IMR-90 (cell line): ENCODE results near the gene ARHGAP15. TPM values are rescaled to one million over a fixed set of nuclear protein-coding genes. Genes with fewer than 3 reads are reported as not detected.

ENCODE experiments used
- ATAC-seq: fragments of 200-7000 bp; cut with Tn5 transposase; 2 replicates; pipeline ENCODE4 v1.9.1; 2020; ENCODE audit warnings: low read depth, mild to moderate bottlenecking, moderate library complexity
- BruUV-seq: library from RNA; stranded (reverse); fragments of 400-500 nt; replicated peaks from 2 replicates; lab custom pipeline; 2021; lab: Mats Ljungman, UMichigan
- CTCF ChIA-PET: fragments of 300-600 bp; formaldehyde crosslinking; extraction: SDS; loops from one replicate; lab custom pipeline; 2021; ENCODE audit warnings: antibody characterized with exemption; lab: Yijun Ruan, JAX
- POLR2A ChIA-PET: fragments of 300-600 bp; sonication (Branson Sonifier 250); formaldehyde crosslinking; loops from one replicate; lab custom pipeline; 2022; ENCODE audit warnings: antibody characterized with exemption; ENCODE audit not compliant: unreplicated experiment; lab: Charles Lee
- DNase-seq: peaks from one replicate; pipeline ENCODE4 v3.0.0; 2013
- H2AFZ ChIP-seq: replicated peaks from 2 replicates; pipeline ENCODE3; 2013; ENCODE audit warnings: low read length, mild to moderate bottlenecking; ENCODE audit not compliant: poor library complexity
- H2AK5ac ChIP-seq: 2 replicates; pipeline ENCODE4 v1.6.1; 2013; ENCODE audit warnings: low read depth, low read length, inconsistent platforms
- H2AK9ac ChIP-seq: replicated peaks from 2 replicates; pipeline ENCODE3; 2013; ENCODE audit warnings: mild to moderate bottlenecking, low read depth, low read length, moderate library complexity; ENCODE audit not compliant: poor library complexity
- H2BK120ac ChIP-seq: 2 replicates; pipeline ENCODE4 v1.6.1; 2013; ENCODE audit warnings: low read depth, low read length, inconsistent platforms
- H2BK15ac ChIP-seq: 3 replicates; pipeline ENCODE4 v1.6.1; 2013; ENCODE audit warnings: low read depth, low read length, inconsistent platforms
- H2BK20ac ChIP-seq: 2 replicates; pipeline ENCODE4 v1.6.1; 2013; ENCODE audit warnings: low read depth, mild to moderate bottlenecking, inconsistent platforms, low read length, moderate library complexity
- H2BK5ac ChIP-seq: 2 replicates; pipeline ENCODE4 v1.6.1; 2013; ENCODE audit warnings: mild to moderate bottlenecking, low read depth, low read length, inconsistent platforms; ENCODE audit not compliant: poor library complexity, severe bottlenecking
- H3K14ac ChIP-seq: replicated peaks from 2 replicates; pipeline ENCODE4 v1.6.1; 2013; ENCODE audit warnings: low read depth, low read length, inconsistent platforms
- H3K18ac ChIP-seq: 2 replicates; pipeline ENCODE4 v1.6.1; 2013; ENCODE audit warnings: low read depth, low read length, control low read depth
- H3K23ac ChIP-seq: 2 replicates; pipeline ENCODE4 v1.6.1; 2013; ENCODE audit warnings: low read depth, low read length, inconsistent platforms
- H3K27ac ChIP-seq: 2 replicates; pipeline ENCODE4 v1.5.1; 2013; ENCODE audit warnings: mild to moderate bottlenecking, control low read depth, low read length; ENCODE audit not compliant: insufficient read depth
- H3K27me3 ChIP-seq: 2 replicates; pipeline ENCODE4 v1.6.1; 2013; ENCODE audit warnings: low read length; ENCODE audit not compliant: control insufficient read depth, insufficient read depth
- H3K36me3 ChIP-seq: 2 replicates; pipeline ENCODE4 v1.6.1; 2013; ENCODE audit warnings: low read length, mixed read lengths; ENCODE audit not compliant: control insufficient read depth, insufficient read depth
- H3K4ac ChIP-seq: 2 replicates; pipeline ENCODE4 v1.6.1; 2013; ENCODE audit warnings: low read depth, low read length, inconsistent platforms
- H3K4me1 ChIP-seq: 2 replicates; pipeline ENCODE4 v1.6.1; 2013; ENCODE audit warnings: low read length, mixed read lengths; ENCODE audit not compliant: control insufficient read depth, insufficient read depth
- H3K4me2 ChIP-seq: 2 replicates; pipeline ENCODE4 v1.6.1; 2013; ENCODE audit warnings: low read depth, mild to moderate bottlenecking, control low read depth, low read length, moderate library complexity
- H3K4me3 ChIP-seq: 2 replicates; pipeline ENCODE4 v1.5.1; 2013; ENCODE audit warnings: low read depth, mild to moderate bottlenecking, control low read depth, low read length, moderate library complexity; ENCODE audit not compliant: insufficient read depth
- H3K56ac ChIP-seq: 2 replicates; pipeline ENCODE4 v1.6.1; 2013; ENCODE audit warnings: low read length, inconsistent platforms; ENCODE audit not compliant: insufficient read depth; ENCODE audit errors: extremely low read depth
- H3K79me1 ChIP-seq, 2 experiments: 2 replicates each; pipeline ENCODE4 v1.6.1; 2013; ENCODE audit warnings: low read length in 2 of 2, inconsistent platforms in 1 of 2, low read depth in 1 of 2
- H3K9ac ChIP-seq: 2 replicates; pipeline ENCODE4 v1.6.1; 2013; ENCODE audit warnings: low read depth, low read length, control low read depth
- H3K9me1 ChIP-seq: 2 replicates; pipeline ENCODE4 v1.6.1; 2013; ENCODE audit warnings: low read length, inconsistent platforms; ENCODE audit not compliant: insufficient read depth
- H3K9me3 ChIP-seq: 2 replicates; pipeline ENCODE4 v1.6.1; 2013; ENCODE audit warnings: low read length; ENCODE audit not compliant: control insufficient read depth, insufficient read depth
- H4K20me1 ChIP-seq: 2 replicates; pipeline ENCODE4 v1.6.1; 2013; ENCODE audit warnings: low read length, inconsistent platforms; ENCODE audit not compliant: insufficient read depth
- H4K5ac ChIP-seq: 2 replicates; pipeline ENCODE4 v1.6.1; 2013; ENCODE audit warnings: mild to moderate bottlenecking, low read depth, low read length, control low read depth
- H4K8ac ChIP-seq, 2 experiments: 2 replicates each; pipeline ENCODE4 v1.6.1; 2013; ENCODE audit warnings: low read depth in 2 of 2, low read length in 2 of 2, control low read depth in 1 of 2, inconsistent platforms in 1 of 2
- H4K91ac ChIP-seq: 2 replicates; pipeline ENCODE4 v1.6.1; 2013; ENCODE audit warnings: low read depth, low read length, inconsistent platforms; ENCODE audit not compliant: insufficient read depth
- BHLHE40 ChIP-seq: fragments of 150-350 bp; IDR thresholded peaks from 2 replicates; pipeline ENCODE4 v1.6.1; 2016; ENCODE audit warnings: mild to moderate bottlenecking, low read depth, low read length
- MAFK ChIP-seq: IDR thresholded peaks from 2 replicates; pipeline ENCODE4 v1.6.1; 2012; ENCODE audit warnings: low read depth, low read length, improper control_type of control experiment
- SMC3 ChIP-seq: fragments of 150-350 bp; IDR thresholded peaks from 2 replicates; pipeline ENCODE4 v1.6.1; 2016; ENCODE audit warnings: low read depth, mild to moderate bottlenecking, antibody characterized with exemption, low read length, moderate library complexity
- WGBS, 2 experiments: methylation state at CpG; one replicate each; pipeline versions ENCODE4 v1.1.5 to v1.1.7; 2013; ENCODE audit warnings: missing lambda C conversion rate in 2 of 2; ENCODE audit not compliant: insufficient read length in 1 of 2; ENCODE audit errors: extremely low coverage in 2 of 2; 5-methylcytosine and 5-hydroxymethylcytosine counted together
- dilution Hi-C: fragments of 300-500 bp; cut with HindIII; formaldehyde crosslinking; loops from one replicate; pipeline ENCODE4 v1.14.3; 2018; ENCODE audit warnings: low sequenced_read_pairs; ENCODE audit not compliant: unreplicated experiment
- in situ Hi-C: fragments of 300-500 bp; cut with MboI; formaldehyde crosslinking; loops from 3 replicates; pipeline ENCODE4 v1.14.3; 2019; ENCODE audit warnings: low sequenced_read_pairs, inconsistent platforms, mixed read lengths
- intact Hi-C: fragments of 100-400 bp; cut with micrococcal nuclease; formaldehyde crosslinking; loops from 2 replicates; pipeline ENCODE4 v1.10.0; 2022
- polyA plus RNA-seq, 3 experiments: library from polyadenylated mRNA; depleted of rRNA; stranded (reverse); fragments of >200 nt; gene quantifications; 2 replicates each; pipeline ENCODE4 v1.2.3, GENCODE V29; 2012; ENCODE audit warnings: low replicate concordance in 1 of 3
- total RNA-seq: library from RNA; depleted of rRNA; stranded (reverse); fragments of >200 nt; gene quantifications from 2 replicates; pipeline ENCODE4 v1.2.3, GENCODE V29; 2012
- TF ChIP-seq, protein P1 (sequence below): fragments of 150-350 bp; IDR thresholded peaks from 2 replicates; pipeline ENCODE4 v1.6.1; 2017; ENCODE audit warnings: mild to moderate bottlenecking, antibody characterized with exemption, low read length, low read depth

The ARHGAP15 gene
- total and polyA plus RNA-seq, 2 of the 4 experiments (the other 2 are of a cell fraction), result not detected

DNA sequence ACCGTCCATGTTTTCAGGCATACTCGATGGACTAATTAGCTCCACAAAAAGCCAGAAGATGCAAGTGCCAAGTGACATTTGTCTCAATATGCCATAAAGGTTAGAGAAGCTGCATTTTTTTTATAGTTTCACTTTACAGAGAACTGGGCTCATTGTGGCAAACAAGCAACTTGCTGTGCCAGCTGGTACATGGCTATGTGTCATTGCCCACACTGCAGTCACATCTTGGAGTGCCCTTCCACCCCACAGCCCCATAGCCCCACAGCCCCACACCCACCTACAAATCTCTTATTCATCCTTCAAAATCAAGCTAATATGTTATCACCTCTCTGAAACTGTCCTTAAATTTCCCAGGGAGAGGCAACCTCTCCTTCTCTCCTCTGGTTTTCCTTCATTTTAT is 451.9 kb downstream of the ARHGAP15 start:
- Histone ChIP-seq H3K4me3 (no peak overlapping the region), H2BK120ac (peak overlapping the region; percentile 59), H3K9ac (no peak overlapping the region), H4K8ac (0 out of 4 replicates have a peak overlapping the region, but pooled peaks of 1 of the 2 experiments have one; percentile 14), H3K23ac (no peak overlapping the region), H2AK9ac (no peak overlapping the region), H3K18ac (no peak overlapping the region), H3K9me1 (peaks cover 5% of the 10 kb centered on the region; the same call in 1 of the 2 replicates), H4K20me1 (no peaks in the 10 kb centered on the region), H3K4me1 (no peaks in the 10 kb centered on the region; the same call in 1 of the 2 replicates), H3K9me3 (no peaks in the 10 kb centered on the region), H2BK15ac (no peak overlapping the region), H4K91ac (no peak overlapping the region; the same call in 1 of the 2 replicates), H3K27me3 (no peaks in the 10 kb centered on the region), H2BK20ac (peak overlapping the region; percentile 91), H3K4me2 (no peak overlapping the region), H2AK5ac (no peak overlapping the region), H2AFZ (no peak overlapping the region), H3K4ac (no peak overlapping the region; the same call in 1 of the 2 replicates), H2BK5ac (no peak overlapping the region), H4K5ac (no peak overlapping the region), H3K36me3 (no peaks in the 10 kb centered on the region), H3K79me1 (no peaks in the 10 kb centered on the region), H3K56ac (no peak overlapping the region), H3K14ac (no peak overlapping the region; the same call in 1 of the 2 replicates), H3K27ac (no peak overlapping the region)
- DNase-seq (no peak), ATAC-seq (peak; percentile 21; the same call in 1 of the 2 replicates)
- ChIA-PET POLR2A (interaction anchor here (0.8 kb wide), 1 partner anchor 125 kb away, joined by 3 read pairs; no protein-coding TSS in a partner anchor), CTCF (no interaction called here)
- dilution Hi-C loops (no loop called here), in situ Hi-C loops (no loop called here), intact Hi-C loops (loop anchor here (5.0 to 10.0 kb wide), 3 partner anchors 354 to 751 kb away; a partner anchor contains a TSS)
- TF ChIP-seq, protein P1, sequence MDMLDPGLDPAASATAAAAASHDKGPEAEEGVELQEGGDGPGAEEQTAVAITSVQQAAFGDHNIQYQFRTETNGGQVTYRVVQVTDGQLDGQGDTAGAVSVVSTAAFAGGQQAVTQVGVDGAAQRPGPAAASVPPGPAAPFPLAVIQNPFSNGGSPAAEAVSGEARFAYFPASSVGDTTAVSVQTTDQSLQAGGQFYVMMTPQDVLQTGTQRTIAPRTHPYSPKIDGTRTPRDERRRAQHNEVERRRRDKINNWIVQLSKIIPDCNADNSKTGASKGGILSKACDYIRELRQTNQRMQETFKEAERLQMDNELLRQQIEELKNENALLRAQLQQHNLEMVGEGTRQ, result no peak
- TF ChIP-seq BHLHE40, result no peak
- no peak for TF ChIP-seq MAFK
- TF ChIP-seq SMC3, result no peak
- no TSS peak for BruUV-seq
- WGBS, 2 experiments, result 80% methylated on average over 1 of the region's 2 CpGs; no CpG with 5 or more reads in 1 of the 2 experiments
